Smooth muscle cell (in vitro differentiated cells): ENCODE measurements around the gene TRERF1. TPM values are rescaled to one million over a fixed set of nuclear protein-coding genes. Genes with fewer than 3 reads are reported as not detected.
A peak's percentile ranks its signal among the peaks of the same experiment; 100 is the strongest.

Experiments used
- DNase-seq: peaks from one replicate; lab custom pipeline; 2025; ENCODE audit not compliant: unreplicated experiment; lab: John Stamatoyannopoulos, UW
- H2AFZ ChIP-seq: fragments of 200-600 bp; sonication (generic); 2 replicates; pipeline ENCODE4 v1.6.0; 2016; ENCODE audit warnings: antibody characterized with exemption, low read depth, mild to moderate bottlenecking
- H3F3A ChIP-seq: fragments of 200-600 bp; sonication (generic); 2 replicates; pipeline ENCODE4 v1.6.0; 2017; ENCODE audit warnings: antibody characterized with exemption, low read depth
- H3K27ac ChIP-seq: fragments of 200-600 bp; sonication (generic); 2 replicates; pipeline ENCODE4 v1.5.1; 2016; ENCODE audit warnings: low read depth, mild to moderate bottlenecking
- H3K27me3 ChIP-seq: fragments of 200-600 bp; sonication (generic); 2 replicates; pipeline ENCODE4 v1.6.1; 2016; ENCODE audit warnings: low read depth, mild to moderate bottlenecking
- H3K36me3 ChIP-seq: fragments of 200-600 bp; sonication (generic); 2 replicates; pipeline ENCODE4 v1.5.1; 2016; ENCODE audit warnings: low read depth
- H3K4me1 ChIP-seq: fragments of 200-600 bp; sonication (generic); 2 replicates; pipeline ENCODE4 v1.5.1; 2016; ENCODE audit warnings: low read depth
- H3K4me2 ChIP-seq: fragments of 200-600 bp; sonication (generic); 2 replicates; pipeline ENCODE4 v1.6.0; 2016; ENCODE audit warnings: mild to moderate bottlenecking
- H3K4me3 ChIP-seq: fragments of 200-600 bp; sonication (generic); 2 replicates; pipeline ENCODE4 v1.5.1; 2016; ENCODE audit warnings: mild to moderate bottlenecking
- H3K79me2 ChIP-seq: fragments of 200-600 bp; sonication (generic); 2 replicates; pipeline ENCODE4 v1.6.0; 2016; ENCODE audit warnings: low read depth, mild to moderate bottlenecking
- H3K9ac ChIP-seq: fragments of 200-600 bp; sonication (generic); 2 replicates; pipeline ENCODE4 v1.6.0; 2016; ENCODE audit warnings: low read depth
- H3K9me3 ChIP-seq: fragments of 200-600 bp; sonication (generic); replicated peaks from 2 replicates; pipeline ENCODE4 v1.5.1; 2016; ENCODE audit warnings: low read depth
- H4K20me1 ChIP-seq: fragments of 200-600 bp; sonication (generic); 2 replicates; pipeline ENCODE4 v1.6.0; 2016; ENCODE audit warnings: low read depth
- WGBS: methylation state at CpG from one replicate; pipeline ENCODE4 v1.1.7; 2016; ENCODE audit warnings: low lambda C conversion rate; 5-methylcytosine and 5-hydroxymethylcytosine counted together
- polyA plus RNA-seq: library from polyadenylated mRNA; unstranded; fragments of >200 nt; fragmentation: Nextera tagmentation; extraction: Ambion mirVana; gene quantifications from 2 replicates; pipeline ENCODE4 v1.2.1, GENCODE V29; 2016
- total RNA-seq: library from RNA; depleted of rRNA; stranded (reverse); fragments of >200 nt; gene quantifications from 2 replicates; pipeline ENCODE4 v1.2.3, GENCODE V29; 2014
- TF ChIP-seq, protein P1 (sequence below): fragments of 200-600 bp; sonication (generic); IDR thresholded peaks from 2 replicates; pipeline ENCODE4 v1.5.1; 2017; ENCODE audit warnings: borderline replicate concordance, mild to moderate bottlenecking, antibody characterized with exemption; ENCODE audit not compliant: insufficient read depth, poor library complexity, severe bottlenecking

Gene TRERF1
- total and polyA plus RNA-seq, 2 experiments from 2014 or later = 3.5 to 5.3 TPM

DNA sequence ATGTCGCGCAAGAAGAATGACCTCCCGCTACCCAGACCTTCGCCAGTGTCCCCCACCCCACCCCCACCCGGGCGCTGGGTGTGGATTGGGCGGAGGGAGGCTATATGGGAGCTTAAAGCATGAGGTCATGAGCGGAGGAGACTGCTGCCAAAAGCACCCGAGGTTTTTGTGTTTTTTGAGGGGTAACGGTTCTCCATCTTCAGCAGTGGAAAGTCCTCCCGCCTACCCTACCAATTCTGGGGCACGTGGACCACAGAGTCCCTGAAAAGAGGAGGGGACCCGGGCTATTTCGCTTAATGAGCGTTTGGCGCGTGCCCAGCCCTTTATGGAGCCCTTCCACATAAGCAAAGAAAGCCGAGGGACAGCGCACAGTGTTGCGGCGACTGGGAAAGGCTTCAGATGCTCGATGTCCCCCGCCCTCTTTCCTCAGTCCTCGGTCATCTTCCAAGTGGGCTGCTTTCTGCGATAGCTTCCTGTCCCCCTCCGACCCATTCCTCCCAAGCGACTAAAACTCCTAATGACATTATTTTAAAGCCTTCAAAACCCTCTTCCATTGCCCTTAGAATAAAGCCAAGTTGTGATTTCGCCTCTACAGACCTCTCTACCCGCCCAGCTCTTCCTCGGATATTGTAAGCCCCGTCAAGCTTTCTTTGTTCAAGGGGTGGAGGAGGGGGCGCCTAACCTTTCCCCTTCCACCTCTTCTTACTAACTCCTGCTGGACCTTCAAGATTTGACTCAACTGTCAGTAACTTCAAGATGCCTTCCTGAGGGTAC lies 2.1 kb upstream of the TRERF1 start:
- WGBS = 1% methylated on average over 32 of the region's 32 CpGs
- Histone ChIP-seq H3K9ac (peak overlapping the region; percentile 18), H2AFZ (peak overlapping the region; percentile 47), H4K20me1 (no peaks in the 10 kb centered on the region), H3K79me2 (peaks cover 4% of the 10 kb centered on the region), H3F3A (peaks cover 4% of the 10 kb centered on the region), H3K4me1 (peaks cover 5% of the 10 kb centered on the region), H3K27ac (peak overlapping the region; percentile 40), H3K4me3 (peak overlapping the region; percentile 69), H3K4me2 (peak overlapping the region; percentile 98), H3K9me3 (no peaks in the 10 kb centered on the region), H3K27me3 (no peaks in the 10 kb centered on the region), H3K36me3 (no peaks in the 10 kb centered on the region)
- TF ChIP-seq, protein P1, sequence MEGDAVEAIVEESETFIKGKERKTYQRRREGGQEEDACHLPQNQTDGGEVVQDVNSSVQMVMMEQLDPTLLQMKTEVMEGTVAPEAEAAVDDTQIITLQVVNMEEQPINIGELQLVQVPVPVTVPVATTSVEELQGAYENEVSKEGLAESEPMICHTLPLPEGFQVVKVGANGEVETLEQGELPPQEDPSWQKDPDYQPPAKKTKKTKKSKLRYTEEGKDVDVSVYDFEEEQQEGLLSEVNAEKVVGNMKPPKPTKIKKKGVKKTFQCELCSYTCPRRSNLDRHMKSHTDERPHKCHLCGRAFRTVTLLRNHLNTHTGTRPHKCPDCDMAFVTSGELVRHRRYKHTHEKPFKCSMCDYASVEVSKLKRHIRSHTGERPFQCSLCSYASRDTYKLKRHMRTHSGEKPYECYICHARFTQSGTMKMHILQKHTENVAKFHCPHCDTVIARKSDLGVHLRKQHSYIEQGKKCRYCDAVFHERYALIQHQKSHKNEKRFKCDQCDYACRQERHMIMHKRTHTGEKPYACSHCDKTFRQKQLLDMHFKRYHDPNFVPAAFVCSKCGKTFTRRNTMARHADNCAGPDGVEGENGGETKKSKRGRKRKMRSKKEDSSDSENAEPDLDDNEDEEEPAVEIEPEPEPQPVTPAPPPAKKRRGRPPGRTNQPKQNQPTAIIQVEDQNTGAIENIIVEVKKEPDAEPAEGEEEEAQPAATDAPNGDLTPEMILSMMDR = no peak
- no peak for DNase-seq

DNA sequence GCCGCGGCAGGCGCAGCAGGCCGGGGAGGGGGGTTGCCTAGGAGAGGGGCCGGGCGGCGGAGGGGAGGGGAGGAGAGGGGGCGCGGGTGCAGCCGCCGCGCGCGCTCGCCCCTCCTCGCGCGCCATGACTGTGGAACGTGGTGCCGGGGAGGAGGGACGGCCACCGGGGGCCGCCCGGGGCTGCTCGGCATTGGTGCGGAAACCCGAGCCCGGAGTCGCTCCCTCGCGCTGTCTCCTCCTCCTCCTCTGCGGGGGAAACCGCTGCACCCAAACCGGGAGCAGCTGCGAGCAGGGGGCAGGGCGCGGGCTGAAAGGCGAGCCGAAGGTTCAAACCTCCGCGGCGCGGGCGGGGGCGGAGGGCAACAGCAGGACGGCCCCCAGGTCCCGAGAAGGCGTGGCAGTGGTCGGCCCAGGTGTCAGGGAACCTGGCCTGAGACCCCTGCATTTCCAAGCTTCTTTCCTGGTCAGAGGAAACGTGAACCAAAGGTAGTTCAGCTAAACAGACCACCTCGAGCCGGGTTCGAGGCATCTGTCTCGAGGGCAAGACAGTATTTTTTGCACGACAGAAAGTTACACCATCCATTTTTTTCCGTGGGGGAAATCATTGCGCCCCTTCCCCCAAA lies 1.4 kb upstream of the TRERF1 start:
- Histone ChIP-seq H3K4me3 (peak overlapping the region; percentile 69), H3F3A (peaks cover 4% of the 10 kb centered on the region), H3K27ac (peak overlapping the region; percentile 40), H3K4me2 (peak overlapping the region; percentile 98), H3K9me3 (no peaks in the 10 kb centered on the region), H4K20me1 (no peaks in the 10 kb centered on the region), H3K9ac (no peak overlapping the region), H3K79me2 (peaks cover 10% of the 10 kb centered on the region), H3K4me1 (peaks cover 5% of the 10 kb centered on the region), H3K27me3 (no peaks in the 10 kb centered on the region), H2AFZ (peak overlapping the region; percentile 68), H3K36me3 (no peaks in the 10 kb centered on the region)
- peak; percentile 82 for DNase-seq
- 1% methylated on average over 34 of the region's 57 CpGs for WGBS
- TF ChIP-seq, protein P1 = no peak

DNA sequence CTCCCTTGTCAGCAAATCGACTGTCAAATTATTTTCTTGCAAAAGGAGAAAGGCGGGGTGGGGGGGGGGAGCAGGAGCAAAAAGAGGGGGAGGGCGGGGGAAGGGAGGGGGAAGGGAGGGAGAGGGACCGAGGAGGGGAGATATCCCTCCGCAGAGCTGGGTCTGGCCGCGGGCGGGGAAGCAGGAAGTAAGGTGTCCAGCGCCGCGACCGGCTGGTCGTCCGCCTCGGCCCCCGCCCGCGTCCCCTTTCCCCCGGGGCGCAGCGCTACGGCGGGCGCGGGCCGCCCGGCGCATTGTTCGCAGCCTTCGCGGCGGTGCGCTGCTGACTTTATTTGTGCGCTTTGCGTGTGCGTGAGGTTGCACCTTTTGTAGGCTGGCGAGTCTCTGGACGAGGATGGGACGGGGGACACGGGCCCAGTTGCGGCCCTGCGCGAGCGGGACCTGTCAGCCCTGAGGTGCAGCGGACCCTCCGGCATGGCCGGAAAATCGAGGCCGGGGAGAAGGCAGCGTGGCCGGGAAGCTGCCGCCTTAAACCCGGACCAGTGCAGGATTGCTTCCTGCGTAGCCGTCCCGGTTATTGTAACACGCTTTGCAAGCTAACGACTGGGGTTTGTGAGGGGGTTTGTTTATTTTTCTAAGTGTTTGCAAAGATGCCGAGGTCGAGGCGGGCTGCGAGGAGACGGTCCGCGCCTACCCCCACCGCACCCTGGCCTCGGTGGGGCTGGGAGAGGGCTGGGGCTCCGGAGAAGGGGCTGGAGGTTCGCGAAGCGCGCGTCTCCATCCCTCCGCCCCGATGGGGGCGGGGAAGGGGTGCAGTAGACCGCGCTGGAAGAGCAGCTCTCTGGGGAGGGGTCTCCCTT lies 675 bp upstream of the TRERF1 start:
- peaks cover 4% of the 10 kb centered on the region for H3F3A ChIP-seq
- H2AFZ ChIP-seq = peak overlapping the region; percentile 68
- TF ChIP-seq, protein P1 = no peak
- no peaks in the 10 kb centered on the region for H3K27me3 ChIP-seq
- no peaks in the 10 kb centered on the region for H4K20me1 ChIP-seq
- no peaks in the 10 kb centered on the region for H3K36me3 ChIP-seq
- H3K4me1 ChIP-seq = peaks cover 5% of the 10 kb centered on the region
- H3K9ac ChIP-seq = no peak overlapping the region
- H3K4me2 ChIP-seq = peak overlapping the region; percentile 98
- peaks cover 12% of the 10 kb centered on the region for H3K79me2 ChIP-seq
- peak overlapping the region; percentile 20 for H3K27ac ChIP-seq
- peak; percentile 82 for DNase-seq
- peak overlapping the region; percentile 69 for H3K4me3 ChIP-seq
- H3K9me3 ChIP-seq = no peaks in the 10 kb centered on the region
- under 1% methylated on average over 59 of the region's 78 CpGs for WGBS
